SK-N-SH (cell line): ENCODE results near the gene OXA1L. TPM values are rescaled to one million over a fixed set of nuclear protein-coding genes. Genes with fewer than 3 reads are reported as not detected.

Experiments used
- CTCF ChIA-PET: fragments of 300-600, 350-600 bp; formaldehyde crosslinking; extraction: SDS; loops from one replicate; lab custom pipeline; 2021; lab: Yijun Ruan, JAX
- POLR2A ChIA-PET: fragments of 350-600 bp; sonication (Branson Sonifier 250); formaldehyde crosslinking; extraction: SDS; loops from one replicate; lab custom pipeline; 2020; ENCODE audit warnings: antibody characterized with exemption, inconsistent platforms; lab: Yijun Ruan, JAX
- DNase-seq: peaks from one replicate; pipeline ENCODE4 v3.0.0; 2012
- H2AFZ ChIP-seq: fragments of 200-600 bp; sonication (generic); 2 replicates; pipeline ENCODE4 v1.8.1; 2016; ENCODE audit warnings: antibody characterized with exemption, mild to moderate bottlenecking, low read depth
- H3F3A ChIP-seq: fragments of 200-600 bp; sonication (generic); replicated peaks from 2 replicates; pipeline ENCODE3; 2016; ENCODE audit warnings: antibody characterized with exemption, mild to moderate bottlenecking; ENCODE audit not compliant: insufficient read depth
- H3K27ac ChIP-seq, 2 experiments: fragments of 200-500 bp in 1 of 2; fragments of 200-600 bp in 1 of 2; sonication (Bioruptor generic) in 1 of 2; sonication (generic), shearing (Covaris generic) in 1 of 2; 2 replicates each; pipeline versions ENCODE4 v1.5.1 to v1.6.1; 2014 to 2016; ENCODE audit warnings: low read depth in 2 of 2, inconsistent platforms in 1 of 2, low read length in 1 of 2, mild to moderate bottlenecking in 1 of 2, mixed read lengths in 1 of 2
- H3K27me3 ChIP-seq: fragments of 200-600 bp; sonication (generic), shearing (Covaris generic); 2 replicates; pipeline ENCODE4 v1.6.1; 2016; ENCODE audit warnings: mixed run types; ENCODE audit not compliant: insufficient read depth
- H3K36me3 ChIP-seq, 2 experiments: fragments of 200-500 bp in 1 of 2; fragments of 200-600 bp in 1 of 2; sonication (Bioruptor generic) in 1 of 2; sonication (generic) in 1 of 2; replicated peaks in 1 of 2; 2 replicates each; pipeline versions ENCODE3 to v1.5.1; 2014 to 2016; ENCODE audit warnings: low read length in 1 of 2, mild to moderate bottlenecking in 1 of 2; ENCODE audit not compliant: insufficient read depth in 2 of 2, control insufficient read depth in 1 of 2
- H3K4me1 ChIP-seq, 2 experiments: fragments of 200-500 bp in 1 of 2; fragments of 200-600 bp in 1 of 2; sonication (Bioruptor generic) in 1 of 2; sonication (generic), shearing (Covaris generic) in 1 of 2; 2 replicates each; pipeline versions ENCODE4 v1.5.1 to v1.6.1; 2014 to 2016; ENCODE audit warnings: low read depth in 1 of 2, low read length in 1 of 2, mixed run types in 1 of 2; ENCODE audit not compliant: insufficient read depth in 2 of 2, control insufficient read depth in 1 of 2
- H3K4me2 ChIP-seq: fragments of 200-600 bp; sonication (generic), shearing (Covaris generic); 2 replicates; pipeline ENCODE4 v1.6.1; 2017; ENCODE audit warnings: mixed run types
- H3K4me3 ChIP-seq, 2 experiments: fragments of 200-500 bp in 1 of 2; fragments of 200-600 bp in 1 of 2; sonication (Bioruptor generic) in 1 of 2; sonication (generic), shearing (Covaris generic) in 1 of 2; 2 replicates each; pipeline versions ENCODE4 v1.5.1 to v1.8.1; 2014 to 2016; ENCODE audit warnings: low read depth in 2 of 2, inconsistent platforms in 1 of 2, low read length in 1 of 2, mild to moderate bottlenecking in 1 of 2, mixed read lengths in 1 of 2, moderate library complexity in 1 of 2
- H3K79me2 ChIP-seq: fragments of 200-600 bp; sonication (generic); 2 replicates; pipeline ENCODE4 v1.8.1; 2017; ENCODE audit warnings: mild to moderate bottlenecking; ENCODE audit not compliant: insufficient read depth
- H3K9ac ChIP-seq: fragments of 200-600 bp; sonication (generic); 2 replicates; pipeline ENCODE4 v1.6.1; 2017; ENCODE audit warnings: mixed run types
- H3K9me2 ChIP-seq: fragments of 200-600 bp; sonication (generic); 2 replicates; pipeline ENCODE4 v1.6.1; 2017; ENCODE audit warnings: mixed run types
- H3K9me3 ChIP-seq: fragments of 200-600 bp; sonication (generic); 2 replicates; pipeline ENCODE4 v1.6.1; 2017; ENCODE audit warnings: mixed run types, mild to moderate bottlenecking, moderate library complexity
- H4K20me1 ChIP-seq: fragments of 200-600 bp; sonication (generic); 2 replicates; pipeline ENCODE4 v1.6.1; 2017; ENCODE audit warnings: mild to moderate bottlenecking, mixed run types; ENCODE audit not compliant: insufficient read depth
- CHD2 ChIP-seq: fragments of 150-350 bp; IDR thresholded peaks from 2 replicates; pipeline ENCODE4 v1.6.1; 2018; ENCODE audit warnings: low read length; ENCODE audit not compliant: partially characterized antibody
- ELF1 ChIP-seq: IDR thresholded peaks from 2 replicates; pipeline ENCODE4 v1.4.0; 2012
- EZH2phosphoT487 ChIP-seq: fragments of 200-600 bp; sonication (generic); IDR thresholded peaks from 2 replicates; pipeline ENCODE4 v1.6.1; 2017; ENCODE audit warnings: low read depth, mixed run types, mild to moderate bottlenecking, antibody characterized with exemption, moderate library complexity, borderline replicate concordance
- FOSL2 ChIP-seq: IDR thresholded peaks from 2 replicates; pipeline ENCODE4 v1.4.0; 2012; ENCODE audit warnings: low read depth, mild to moderate bottlenecking, moderate library complexity, borderline replicate concordance
- FOXJ3 ChIP-seq: sonication (generic); formaldehyde crosslinking; IDR thresholded peaks from 2 replicates; pipeline ENCODE4 v1.5.1; 2020; ENCODE audit warnings: mild to moderate bottlenecking, missing genetic modification reagents
- FOXM1 ChIP-seq: IDR thresholded peaks from 2 replicates; pipeline ENCODE4 v1.4.0; 2012; ENCODE audit warnings: low read depth, mild to moderate bottlenecking
- GABPA ChIP-seq: IDR thresholded peaks from 2 replicates; pipeline ENCODE4 v1.4.0; 2012; ENCODE audit warnings: low read depth, mild to moderate bottlenecking
- GATA2 ChIP-seq: sonication (generic); formaldehyde crosslinking; IDR thresholded peaks from 2 replicates; pipeline ENCODE4 v1.5.0; 2020; ENCODE audit warnings: mild to moderate bottlenecking, missing genetic modification reagents
- JUND ChIP-seq: IDR thresholded peaks from 2 replicates; pipeline ENCODE4 v1.4.0; 2012
- NFIC ChIP-seq: IDR thresholded peaks from 2 replicates; pipeline ENCODE4 v1.4.0; 2012; ENCODE audit warnings: borderline replicate concordance
- NRF1 ChIP-seq: IDR thresholded peaks from 2 replicates; pipeline ENCODE4 v1.6.1; 2012; ENCODE audit warnings: low read depth, mild to moderate bottlenecking, low read length
- POLR2AphosphoS5 ChIP-seq: IDR thresholded peaks from 2 replicates; pipeline ENCODE4 v1.6.1; 2012; ENCODE audit warnings: low read depth, low read length
- RCOR1 ChIP-seq: fragments of 150-350 bp; IDR thresholded peaks from 2 replicates; pipeline ENCODE4 v1.6.1; 2017; ENCODE audit warnings: antibody characterized with exemption, low read length
- RFX5 ChIP-seq: IDR thresholded peaks from 2 replicates; pipeline ENCODE4 v1.6.1; 2012; ENCODE audit warnings: mild to moderate bottlenecking, improper control_type of control experiment, low read length
- RXRA ChIP-seq: IDR thresholded peaks from 2 replicates; pipeline ENCODE4 v1.4.0; 2012; ENCODE audit warnings: low read depth, mild to moderate bottlenecking, borderline replicate concordance
- SMC3 ChIP-seq: IDR thresholded peaks from 2 replicates; pipeline ENCODE4 v1.6.1; 2012; ENCODE audit warnings: low read depth, low read length, improper control_type of control experiment
- TAF1 ChIP-seq: IDR thresholded peaks from 2 replicates; pipeline ENCODE4 v1.6.1; 2012; ENCODE audit warnings: low read depth, mild to moderate bottlenecking, low read length, moderate library complexity, borderline replicate concordance
- TEAD4 ChIP-seq: IDR thresholded peaks from 2 replicates; pipeline ENCODE4 v1.4.0; 2012; ENCODE audit warnings: mild to moderate bottlenecking, borderline replicate concordance; ENCODE audit not compliant: insufficient read depth
- YY1 ChIP-seq: IDR thresholded peaks from 2 replicates; pipeline ENCODE4 v1.4.0; 2012; ENCODE audit warnings: low read depth, mild to moderate bottlenecking
- WGBS: methylation state at CpG from one replicate; pipeline ENCODE4 v1.1.6; 2017; ENCODE audit warnings: low lambda C conversion rate; 5-methylcytosine and 5-hydroxymethylcytosine counted together
- polyA plus RNA-seq, 3 experiments: library from polyadenylated mRNA; depleted of rRNA; stranded (reverse); fragments of >200 nt; gene quantifications; 2 replicates each; pipeline ENCODE4 v1.2.3, GENCODE V29; 2012
- TF ChIP-seq, protein P1 (sequence below): IDR thresholded peaks from 2 replicates; pipeline ENCODE4 v1.4.0; 2012; ENCODE audit warnings: low read depth
- TF ChIP-seq, protein P2 (sequence below): IDR thresholded peaks from 2 replicates; pipeline ENCODE4 v1.4.0; 2012; ENCODE audit warnings: low read depth, borderline replicate concordance
- TF ChIP-seq, protein P3 (sequence below): fragments of 200-600 bp; sonication (generic); IDR thresholded peaks from 2 replicates; pipeline ENCODE4 v1.6.1; 2017; ENCODE audit warnings: antibody characterized with exemption, mild to moderate bottlenecking, moderate library complexity
- TF ChIP-seq, protein P4 (sequence below): IDR thresholded peaks from 2 replicates; pipeline ENCODE4 v1.4.0; 2012; ENCODE audit warnings: low read depth, borderline replicate concordance

OXA1L gene
- polyA plus RNA-seq, 1 of the 3 experiments (the other 2 are of a cell fraction) = 119 TPM

DNA sequence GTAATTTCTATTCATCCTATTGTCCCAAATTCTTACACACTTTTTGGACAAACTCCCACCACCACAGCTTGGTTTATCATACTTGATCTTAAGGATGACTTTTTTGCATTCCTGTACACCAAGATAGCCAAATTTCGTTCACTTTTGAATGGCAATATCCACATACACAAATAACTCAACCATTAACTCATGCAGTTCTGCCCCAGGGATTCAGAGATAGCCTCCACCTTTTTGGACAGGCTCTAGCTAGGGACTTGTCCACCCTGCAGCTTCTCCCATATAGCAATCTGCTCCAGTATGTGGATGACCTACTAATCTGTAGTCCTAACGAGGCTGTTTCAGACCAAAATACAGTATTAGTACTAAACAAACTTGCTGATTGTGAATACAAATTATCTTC, 32.7 kb upstream of the OXA1L start:
- CTCF ChIA-PET = interaction anchor here (0.8 kb wide), 1 partner anchor 164 kb away, joined by 3 read pairs; no protein-coding TSS in a partner anchor
- WGBS = 0% methylated on average over 2 of the region's 2 CpGs

DNA sequence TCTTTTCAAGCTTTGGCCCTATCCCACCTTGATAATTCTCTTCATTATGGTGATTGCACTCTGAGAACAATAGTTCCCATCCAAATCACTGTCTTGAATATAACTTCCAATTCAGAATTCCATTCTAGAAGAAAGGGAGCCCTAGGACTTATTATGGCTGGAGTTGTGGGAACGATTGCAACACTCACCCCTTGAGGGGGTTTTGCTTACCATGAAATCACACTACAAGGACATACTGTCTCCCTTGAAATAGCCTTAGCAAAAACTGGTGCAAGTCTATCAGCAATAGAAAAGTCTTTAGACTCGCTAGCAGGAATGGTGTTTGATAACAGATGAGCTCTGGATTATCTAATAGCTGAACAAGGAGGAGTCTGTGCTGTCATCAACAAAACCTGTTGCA, 31.4 kb upstream of the OXA1L start:
- Histone ChIP-seq H3K27me3 (peaks cover 6% of the 10 kb centered on the region; the same call in 1 of the 2 replicates), H4K20me1 (no peaks in the 10 kb centered on the region), H3K4me3 (no peak overlapping the region), H3K27ac (no peak overlapping the region), H2AFZ (no peak overlapping the region), H3F3A (no peaks in the 10 kb centered on the region), H3K4me2 (no peak overlapping the region), H3K36me3 (no peaks in the 10 kb centered on the region), H3K9me2 (no peaks in the 10 kb centered on the region), H3K9ac (no peak overlapping the region), H3K79me2 (no peaks in the 10 kb centered on the region), H3K4me1 (no peaks in the 10 kb centered on the region), H3K9me3 (no peaks in the 10 kb centered on the region)
- ChIA-PET POLR2A (no interaction called here), CTCF (no interaction called here)
- TF ChIP-seq, protein P1, sequence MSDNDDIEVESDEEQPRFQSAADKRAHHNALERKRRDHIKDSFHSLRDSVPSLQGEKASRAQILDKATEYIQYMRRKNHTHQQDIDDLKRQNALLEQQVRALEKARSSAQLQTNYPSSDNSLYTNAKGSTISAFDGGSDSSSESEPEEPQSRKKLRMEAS = no peak
- TF ChIP-seq RCOR1 (no peak), FOSL2 (no peak), NRF1 (no peak), FOXJ3 (CRISPR knock-in tag) (no peak), YY1 (no peak), EZH2phosphoT487 (no peak), ELF1 (no peak), FOXM1 (no peak), RFX5 (no peak)
- TF ChIP-seq, protein P2, sequence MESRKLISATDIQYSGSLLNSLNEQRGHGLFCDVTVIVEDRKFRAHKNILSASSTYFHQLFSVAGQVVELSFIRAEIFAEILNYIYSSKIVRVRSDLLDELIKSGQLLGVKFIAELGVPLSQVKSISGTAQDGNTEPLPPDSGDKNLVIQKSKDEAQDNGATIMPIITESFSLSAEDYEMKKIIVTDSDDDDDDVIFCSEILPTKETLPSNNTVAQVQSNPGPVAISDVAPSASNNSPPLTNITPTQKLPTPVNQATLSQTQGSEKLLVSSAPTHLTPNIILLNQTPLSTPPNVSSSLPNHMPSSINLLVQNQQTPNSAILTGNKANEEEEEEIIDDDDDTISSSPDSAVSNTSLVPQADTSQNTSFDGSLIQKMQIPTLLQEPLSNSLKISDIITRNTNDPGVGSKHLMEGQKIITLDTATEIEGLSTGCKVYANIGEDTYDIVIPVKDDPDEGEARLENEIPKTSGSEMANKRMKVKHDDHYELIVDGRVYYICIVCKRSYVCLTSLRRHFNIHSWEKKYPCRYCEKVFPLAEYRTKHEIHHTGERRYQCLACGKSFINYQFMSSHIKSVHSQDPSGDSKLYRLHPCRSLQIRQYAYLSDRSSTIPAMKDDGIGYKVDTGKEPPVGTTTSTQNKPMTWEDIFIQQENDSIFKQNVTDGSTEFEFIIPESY = no peak
- DNase-seq = no peak
- WGBS = 4% methylated on average over 2 of the region's 2 CpGs

More for the DNA sequence above, 32.7 kb upstream of the OXA1L start:
- no peak for DNase-seq
- Histone ChIP-seq H3K4me1 (no peaks in the 10 kb centered on the region), H3K4me3 (no peak overlapping the region), H3K9me3 (no peaks in the 10 kb centered on the region), H3K9ac (no peak overlapping the region), H3F3A (no peaks in the 10 kb centered on the region), H3K9me2 (no peaks in the 10 kb centered on the region), H2AFZ (no peak overlapping the region), H3K27me3 (peaks cover 6% of the 10 kb centered on the region; the same call in 1 of the 2 replicates), H4K20me1 (no peaks in the 10 kb centered on the region), H3K79me2 (no peaks in the 10 kb centered on the region), H3K27ac (no peak overlapping the region), H3K36me3 (no peaks in the 10 kb centered on the region), H3K4me2 (no peak overlapping the region)
- TF ChIP-seq FOXJ3 (CRISPR knock-in tag) = no peak
- no peak for TF ChIP-seq FOXM1
- TF ChIP-seq CHD2 = no peak
- no peak for TF ChIP-seq FOSL2
- TF ChIP-seq, protein P2 = no peak
- TF ChIP-seq RXRA = no peak
- TF ChIP-seq, protein P3, sequence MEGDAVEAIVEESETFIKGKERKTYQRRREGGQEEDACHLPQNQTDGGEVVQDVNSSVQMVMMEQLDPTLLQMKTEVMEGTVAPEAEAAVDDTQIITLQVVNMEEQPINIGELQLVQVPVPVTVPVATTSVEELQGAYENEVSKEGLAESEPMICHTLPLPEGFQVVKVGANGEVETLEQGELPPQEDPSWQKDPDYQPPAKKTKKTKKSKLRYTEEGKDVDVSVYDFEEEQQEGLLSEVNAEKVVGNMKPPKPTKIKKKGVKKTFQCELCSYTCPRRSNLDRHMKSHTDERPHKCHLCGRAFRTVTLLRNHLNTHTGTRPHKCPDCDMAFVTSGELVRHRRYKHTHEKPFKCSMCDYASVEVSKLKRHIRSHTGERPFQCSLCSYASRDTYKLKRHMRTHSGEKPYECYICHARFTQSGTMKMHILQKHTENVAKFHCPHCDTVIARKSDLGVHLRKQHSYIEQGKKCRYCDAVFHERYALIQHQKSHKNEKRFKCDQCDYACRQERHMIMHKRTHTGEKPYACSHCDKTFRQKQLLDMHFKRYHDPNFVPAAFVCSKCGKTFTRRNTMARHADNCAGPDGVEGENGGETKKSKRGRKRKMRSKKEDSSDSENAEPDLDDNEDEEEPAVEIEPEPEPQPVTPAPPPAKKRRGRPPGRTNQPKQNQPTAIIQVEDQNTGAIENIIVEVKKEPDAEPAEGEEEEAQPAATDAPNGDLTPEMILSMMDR = no peak
- TF ChIP-seq, protein P4, sequence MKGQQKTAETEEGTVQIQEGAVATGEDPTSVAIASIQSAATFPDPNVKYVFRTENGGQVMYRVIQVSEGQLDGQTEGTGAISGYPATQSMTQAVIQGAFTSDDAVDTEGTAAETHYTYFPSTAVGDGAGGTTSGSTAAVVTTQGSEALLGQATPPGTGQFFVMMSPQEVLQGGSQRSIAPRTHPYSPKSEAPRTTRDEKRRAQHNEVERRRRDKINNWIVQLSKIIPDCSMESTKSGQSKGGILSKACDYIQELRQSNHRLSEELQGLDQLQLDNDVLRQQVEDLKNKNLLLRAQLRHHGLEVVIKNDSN = no peak
- no peak for TF ChIP-seq NFIC
- no peak for TF ChIP-seq JUND
- TF ChIP-seq TEAD4 = no peak
- TF ChIP-seq GATA2 (CRISPR knock-in tag) = no peak
- no peak for TF ChIP-seq TAF1
- TF ChIP-seq GABPA = no peak
- TF ChIP-seq POLR2AphosphoS5 = no peak
- no peak for TF ChIP-seq SMC3
- TF ChIP-seq NRF1 = no peak
- POLR2A ChIA-PET = no interaction called here
